Spleen (tissue), 11 donors: ENCODE results near the gene RNF181. TPM values are rescaled to one million over a fixed set of nuclear protein-coding genes. Genes with fewer than 3 reads are reported as not detected.

Source experiments
- DNase-seq: peaks from one replicate; pipeline ENCODE4 v3.0.0-alpha.2; 2020
- H3K27ac ChIP-seq, 8 donors: fragments of 200-600 bp; sonication (generic) in 7 of 8; 1 replicate in 4 of 8; 2 replicates in 4 of 8; pipeline versions ENCODE4 v1.5.0 to v1.8.0; 2016 to 2021; ENCODE audit warnings: inconsistent platforms in 4 of 8, mild to moderate bottlenecking in 4 of 8, moderate library complexity in 1 of 8
- H3K27me3 ChIP-seq, 7 donors: fragments of 200-600 bp; sonication (generic) in 6 of 7; replicated peaks in 1 of 7; 1 replicate in 4 of 7; 2 replicates in 3 of 7; pipeline versions ENCODE4 v1.5.0 to v1.8.0; 2016 to 2021; ENCODE audit warnings: inconsistent platforms in 3 of 7, mild to moderate bottlenecking in 1 of 7
- H3K36me3 ChIP-seq, 6 donors: fragments of 200-600 bp; sonication (generic) in 5 of 6; 1 replicate in 4 of 6; 2 replicates in 2 of 6; pipeline versions ENCODE4 v1.5.0 to v1.8.0; 2016 to 2021; ENCODE audit warnings: inconsistent platforms in 2 of 6
- H3K4me1 ChIP-seq, 6 donors: fragments of 200-600 bp; sonication (generic) in 5 of 6; 1 replicate in 3 of 6; 2 replicates in 3 of 6; pipeline versions ENCODE4 v1.5.0 to v1.8.0; 2016 to 2021; ENCODE audit warnings: inconsistent platforms in 3 of 6
- H3K4me3 ChIP-seq, 8 donors: fragments of 200-600 bp; sonication (generic) in 7 of 8; 1 replicate in 4 of 8; 2 replicates in 4 of 8; pipeline versions ENCODE4 v1.5.0 to v1.8.0; 2016 to 2021; ENCODE audit warnings: inconsistent platforms in 4 of 8, mild to moderate bottlenecking in 4 of 8, moderate library complexity in 2 of 8
- H3K9me3 ChIP-seq, 8 donors: fragments of 200-600 bp; sonication (generic) in 7 of 8; 1 replicate in 4 of 8; 2 replicates in 4 of 8; pipeline versions ENCODE4 v1.5.0 to v1.8.0; 2016 to 2021; ENCODE audit warnings: inconsistent platforms in 4 of 8
- POLR2A ChIP-seq, 3 donors: fragments of 450-650 bp; IDR thresholded peaks; one replicate each; pipeline ENCODE4 v1.5.1; 2017; ENCODE audit warnings: antibody characterized with exemption in 3 of 3, mild to moderate bottlenecking in 1 of 3
- POLR2AphosphoS5 ChIP-seq, 3 donors: sonication (generic); formaldehyde crosslinking; IDR thresholded peaks; one replicate each; pipeline ENCODE4 v1.5.1; 2017; ENCODE audit warnings: antibody characterized with exemption in 3 of 3
- WGBS, 5 donors: extraction: QIAGEN DNeasy Blood & Tissue Kit in 3 of 5; methylation state at CpG; one replicate each; pipeline versions ENCODE4 v1.1.5 to v1.1.7; 2013 to 2018; 5-methylcytosine and 5-hydroxymethylcytosine counted together
- intact Hi-C: fragments of 100-400 bp; cut with DNase I; formaldehyde crosslinking; loops from one replicate; pipeline ENCODE4 v1.15.0; 2023; ENCODE audit warnings: low total_unique reads
- polyA plus RNA-seq, 3 donors: library from polyadenylated mRNA; stranded (reverse); fragments of 200-250 nt; gene quantifications; one replicate each; pipeline ENCODE4 v1.2.1, GENCODE V29; 2013
- total RNA-seq, 7 donors: library from RNA; depleted of rRNA in 3 of 7; stranded (reverse); fragments of >200 nt in 3 of 7; fragmentation: NEBNext Ultra II Directional in 4 of 7; extraction: Animal tissue kit (Norgen Biotek cat#: 25700) in 4 of 7; gene quantifications; one replicate each; pipeline versions ENCODE4 v1.1.0 to v1.2.1, GENCODE V29; 2016 to 2021
- TF ChIP-seq, protein P1 (sequence below), 11 experiments: fragments of 200-600 bp in 7 of 11; fragments of 450-650 bp in 4 of 11; sonication (generic) in 4 of 11; IDR thresholded peaks in 8 of 11; conservative IDR thresholded peaks in 3 of 11; 1 replicate in 7 of 11; 2 replicates in 4 of 11; pipeline versions ENCODE4 v1.4.0 to v1.8.0; 2016 to 2021; ENCODE audit warnings: antibody characterized with exemption in 11 of 11, inconsistent platforms in 4 of 11, mild to moderate bottlenecking in 1 of 11
- donor health status: healthy with polysubstance abuse.
- donor health status: DM: no; HTN: no; CAD: no; lungs with moderate emphysema.
- donor health status: DM: no; HTN: no; CAD: no.
- donor health status: Bipolar disorder and iron deficiency.
- donor health status: healthy.
- donor health status: DM: no; HTN: no; CAD: no.
- donor health status: DM: yes; HTN: yes; CAD: no.

The RNF181 gene
- total and polyA plus RNA-seq, 10 donors, result 72.9 to 184 (median 123) TPM

DNA sequence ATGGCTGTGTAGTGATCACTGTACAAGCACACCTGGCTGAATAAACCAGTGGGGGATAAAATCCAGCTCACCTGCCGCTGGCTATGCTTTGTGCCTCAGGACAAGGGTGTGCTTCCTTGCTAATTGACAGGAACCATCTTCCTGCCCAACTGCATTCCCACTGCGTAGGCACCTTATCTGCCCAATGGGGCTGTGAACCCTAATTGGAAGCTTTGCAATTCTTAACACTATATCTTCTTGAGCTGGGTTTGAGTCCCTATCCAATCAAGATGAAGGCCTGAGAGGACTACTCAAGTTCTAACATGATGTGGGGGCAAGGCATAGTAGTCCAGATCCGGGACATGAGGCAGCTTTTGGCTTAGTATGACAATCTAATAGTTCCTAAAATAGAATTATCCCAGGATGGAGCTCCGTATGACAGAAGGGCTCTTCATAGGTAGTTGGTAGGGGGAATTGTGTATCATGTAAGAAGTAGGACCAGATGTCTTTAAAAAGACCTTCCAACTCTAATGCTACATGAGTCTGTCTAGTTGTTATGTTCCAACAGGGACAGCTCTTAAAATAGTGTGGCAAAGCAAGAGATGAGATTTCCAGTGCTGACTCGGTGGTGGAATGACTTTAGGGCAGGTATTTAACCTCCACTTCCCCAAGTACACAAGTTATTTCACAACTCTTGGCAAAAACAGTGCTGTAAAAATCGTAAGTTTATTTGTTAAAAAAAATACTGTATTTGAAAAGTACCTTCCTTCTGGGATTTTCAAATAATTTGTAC lies 9.2 kb downstream of the RNF181 start:
- intact Hi-C loops, result no loop called here
- TF ChIP-seq POLR2AphosphoS5 (IDR thresholded peaks at IDR 0.05) (no peak), POLR2A (IDR thresholded peaks at IDR 0.05) (no peak)
- TF ChIP-seq, protein P1, sequence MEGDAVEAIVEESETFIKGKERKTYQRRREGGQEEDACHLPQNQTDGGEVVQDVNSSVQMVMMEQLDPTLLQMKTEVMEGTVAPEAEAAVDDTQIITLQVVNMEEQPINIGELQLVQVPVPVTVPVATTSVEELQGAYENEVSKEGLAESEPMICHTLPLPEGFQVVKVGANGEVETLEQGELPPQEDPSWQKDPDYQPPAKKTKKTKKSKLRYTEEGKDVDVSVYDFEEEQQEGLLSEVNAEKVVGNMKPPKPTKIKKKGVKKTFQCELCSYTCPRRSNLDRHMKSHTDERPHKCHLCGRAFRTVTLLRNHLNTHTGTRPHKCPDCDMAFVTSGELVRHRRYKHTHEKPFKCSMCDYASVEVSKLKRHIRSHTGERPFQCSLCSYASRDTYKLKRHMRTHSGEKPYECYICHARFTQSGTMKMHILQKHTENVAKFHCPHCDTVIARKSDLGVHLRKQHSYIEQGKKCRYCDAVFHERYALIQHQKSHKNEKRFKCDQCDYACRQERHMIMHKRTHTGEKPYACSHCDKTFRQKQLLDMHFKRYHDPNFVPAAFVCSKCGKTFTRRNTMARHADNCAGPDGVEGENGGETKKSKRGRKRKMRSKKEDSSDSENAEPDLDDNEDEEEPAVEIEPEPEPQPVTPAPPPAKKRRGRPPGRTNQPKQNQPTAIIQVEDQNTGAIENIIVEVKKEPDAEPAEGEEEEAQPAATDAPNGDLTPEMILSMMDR (IDR thresholded peaks at IDR 0.05 in 8 of 11, conservative IDR thresholded peaks at IDR 0.05 in 3 of 11), result no peak
- Histone ChIP-seq H3K9me3 (no peaks in the 10 kb centered on the region), H3K4me1 (peaks cover 22 to 93% (median 62%) of the 10 kb centered on the region in 6 donors), H3K27me3 (no peaks in the 10 kb centered on the region), H3K4me3 (no peak overlapping the region), H3K27ac (peak overlapping the region in 4 of 8 donors; percentile 6 to 52 (median 42)), H3K36me3 (peaks cover 0 to 55% (median 17%) of the 10 kb centered on the region in 6 donors)
- WGBS, 5 donors, result 73 to 80% (median 75%) methylated on average over 6 of the region's 6 CpGs
- DNase-seq, result no peak

DNA sequence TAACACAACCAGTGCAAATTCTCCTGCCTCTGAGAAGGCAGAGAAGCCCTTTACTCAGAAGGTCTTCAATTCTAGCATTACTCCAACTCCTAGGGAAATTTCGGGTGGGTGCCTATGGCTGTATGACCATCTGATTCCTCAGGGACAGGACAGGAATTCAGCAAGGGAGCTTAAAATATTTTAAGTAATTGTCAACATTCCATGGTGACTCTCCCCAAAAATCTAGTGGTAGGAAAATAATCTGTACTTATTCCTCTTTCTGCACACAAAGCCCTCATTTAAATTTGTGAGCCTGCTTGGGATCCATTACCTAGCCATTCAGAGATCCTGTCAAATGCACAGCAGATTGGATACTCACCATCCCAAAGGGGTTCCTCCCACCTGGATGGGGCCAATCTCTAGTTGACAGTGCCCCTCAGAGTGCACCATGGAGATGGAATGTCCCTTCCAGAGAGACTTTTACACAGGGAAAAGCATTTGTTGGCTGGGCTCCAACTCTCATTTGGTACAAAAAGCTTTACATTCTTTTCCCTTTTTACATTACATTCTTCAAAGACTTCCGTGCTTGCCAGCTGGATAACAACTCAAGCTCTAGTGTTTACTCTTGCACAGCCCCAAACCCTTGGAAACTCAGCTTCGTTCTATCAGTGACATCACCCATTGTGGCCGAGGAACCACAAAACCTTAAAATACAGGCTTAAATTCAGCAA lies 10.0 kb downstream of the RNF181 start:
- H3K4me3 ChIP-seq, result no peak overlapping the region
- H3K4me1 ChIP-seq, result peaks cover 26 to 95% (median 68%) of the 10 kb centered on the region in 6 donors
- TF ChIP-seq POLR2A (IDR thresholded peaks at IDR 0.05) (no peak), POLR2AphosphoS5 (IDR thresholded peaks at IDR 0.05) (no peak)
- TF ChIP-seq, protein P1 (IDR thresholded peaks at IDR 0.05 in 8 of 11, conservative IDR thresholded peaks at IDR 0.05 in 3 of 11), result no peak
- H3K27me3 ChIP-seq, result no peaks in the 10 kb centered on the region
- no peaks in the 10 kb centered on the region for H3K9me3 ChIP-seq
- H3K27ac ChIP-seq, result peak overlapping the region in 4 of 8 donors; percentile 6 to 54 (median 42)
- H3K36me3 ChIP-seq, result peaks cover 0 to 54% (median 17%) of the 10 kb centered on the region in 6 donors
- DNase-seq, result no peak
- intact Hi-C loops, result no loop called here
- 75 to 93% (median 84%) methylated on average over 4 of the region's 4 CpGs for WGBS, 5 donors

DNA sequence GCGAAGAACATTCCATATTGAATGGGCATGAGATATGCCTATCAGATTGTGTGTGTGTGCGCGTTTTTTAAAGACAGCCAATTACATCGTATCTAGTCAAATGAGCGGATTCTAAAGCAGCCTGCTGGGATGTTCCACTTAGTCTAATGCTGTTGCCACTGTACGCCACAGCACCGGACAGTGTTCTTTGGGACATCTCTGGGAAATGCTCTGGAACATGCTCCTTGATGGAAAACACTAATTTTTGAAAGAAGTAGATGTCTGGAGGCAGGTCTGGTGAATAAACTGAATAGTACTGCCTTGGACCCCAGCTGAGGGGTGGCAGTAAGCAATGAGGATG lies 10.5 kb downstream of the RNF181 start:
- WGBS, 5 donors, result 77 to 92% (median 86%) methylated on average over 7 of the region's 7 CpGs
- peak overlapping the region in 4 of 8 donors; percentile 26 to 54 (median 42) for H3K27ac ChIP-seq
- no peak for DNase-seq
- H3K9me3 ChIP-seq, result no peaks in the 10 kb centered on the region
- H3K4me1 ChIP-seq, result peaks cover 30 to 96% (median 68%) of the 10 kb centered on the region in 6 donors
- H3K27me3 ChIP-seq, result no peaks in the 10 kb centered on the region
- intact Hi-C loops, result no loop called here
- no peak overlapping the region for H3K4me3 ChIP-seq
- H3K36me3 ChIP-seq, result peaks cover 0 to 50% (median 17%) of the 10 kb centered on the region in 6 donors
- TF ChIP-seq POLR2A (IDR thresholded peaks at IDR 0.05) (no peak), POLR2AphosphoS5 (IDR thresholded peaks at IDR 0.05) (no peak)
- TF ChIP-seq, protein P1 (IDR thresholded peaks at IDR 0.05 in 8 of 11, conservative IDR thresholded peaks at IDR 0.05 in 3 of 11), result no peak
